GM20000 (cell line): Measurements from ENCODE around the gene RNF168.
"Not testable (repeated sequence)": the region's sequence is repeated elsewhere in the genome, so short reads cannot be mapped to it uniquely, and the experiment has no call there.

Experiments
- DNase-seq: peaks from one replicate; pipeline ENCODE4 v3.0.0; 2012; ENCODE audit warnings: low spot score
- TF ChIP-seq, protein P1 (sequence below): IDR thresholded peaks from 2 replicates; pipeline ENCODE4 v1.5.1; 2012; ENCODE audit warnings: mild to moderate bottlenecking, control low read depth; ENCODE audit errors: extremely low read depth, missing control alignments

The RNF168 gene

DNA sequence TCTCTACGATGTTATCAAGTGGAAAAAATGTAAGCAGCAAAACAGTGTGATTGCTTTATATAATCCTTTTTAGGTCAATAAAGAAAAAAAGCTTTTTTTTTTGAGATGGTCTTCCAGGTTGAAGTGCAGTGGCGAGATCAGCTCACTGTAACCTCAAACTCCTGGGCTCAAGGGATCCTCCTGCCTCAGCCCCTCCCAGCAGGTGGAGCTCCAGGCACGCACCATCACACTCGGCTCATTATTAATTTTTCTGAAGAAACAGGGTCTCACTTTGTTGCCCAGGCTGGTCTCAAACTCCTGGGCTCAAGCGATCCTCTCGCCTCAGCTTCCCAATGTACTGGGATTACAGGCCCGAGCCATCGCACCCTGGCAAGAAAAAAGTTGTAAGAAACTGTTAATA is 17.3 kb downstream of the RNF168 start:
- TF ChIP-seq, protein P1, sequence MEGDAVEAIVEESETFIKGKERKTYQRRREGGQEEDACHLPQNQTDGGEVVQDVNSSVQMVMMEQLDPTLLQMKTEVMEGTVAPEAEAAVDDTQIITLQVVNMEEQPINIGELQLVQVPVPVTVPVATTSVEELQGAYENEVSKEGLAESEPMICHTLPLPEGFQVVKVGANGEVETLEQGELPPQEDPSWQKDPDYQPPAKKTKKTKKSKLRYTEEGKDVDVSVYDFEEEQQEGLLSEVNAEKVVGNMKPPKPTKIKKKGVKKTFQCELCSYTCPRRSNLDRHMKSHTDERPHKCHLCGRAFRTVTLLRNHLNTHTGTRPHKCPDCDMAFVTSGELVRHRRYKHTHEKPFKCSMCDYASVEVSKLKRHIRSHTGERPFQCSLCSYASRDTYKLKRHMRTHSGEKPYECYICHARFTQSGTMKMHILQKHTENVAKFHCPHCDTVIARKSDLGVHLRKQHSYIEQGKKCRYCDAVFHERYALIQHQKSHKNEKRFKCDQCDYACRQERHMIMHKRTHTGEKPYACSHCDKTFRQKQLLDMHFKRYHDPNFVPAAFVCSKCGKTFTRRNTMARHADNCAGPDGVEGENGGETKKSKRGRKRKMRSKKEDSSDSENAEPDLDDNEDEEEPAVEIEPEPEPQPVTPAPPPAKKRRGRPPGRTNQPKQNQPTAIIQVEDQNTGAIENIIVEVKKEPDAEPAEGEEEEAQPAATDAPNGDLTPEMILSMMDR = peak; percentile 32
- DNase-seq = no peak

DNA sequence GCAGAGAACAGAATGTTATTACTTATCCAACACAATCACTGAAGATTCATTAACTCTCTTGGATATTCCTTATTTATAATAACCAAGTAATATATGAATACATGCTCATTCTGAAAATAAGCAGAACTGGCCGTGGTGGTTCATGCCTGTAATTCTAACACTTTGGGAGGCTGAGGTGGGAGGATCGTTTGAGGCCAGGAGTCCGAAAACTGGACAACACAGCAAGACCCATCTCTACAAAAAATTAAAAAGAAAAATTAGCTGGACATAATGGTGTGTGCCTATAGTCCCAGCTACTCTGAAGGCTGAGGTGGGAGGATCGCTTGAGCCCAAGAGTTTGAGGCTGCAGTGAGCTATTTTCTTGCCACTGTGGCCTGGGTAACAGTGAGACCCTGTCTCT is 25.9 kb downstream of the RNF168 start:
- DNase-seq = no peak
- TF ChIP-seq, protein P1 = no peak

- no peak for DNase-seq
- TF ChIP-seq, protein P1 = no peak
Measured at GRCh38 chr3:196472286-196472685, 31.3 kb downstream of the RNF168 start.

- DNase-seq = no peak
- TF ChIP-seq, protein P1 = no peak
Measured at GRCh38 chr3:196471551-196471950, 32.0 kb downstream of the RNF168 start.

DNA sequence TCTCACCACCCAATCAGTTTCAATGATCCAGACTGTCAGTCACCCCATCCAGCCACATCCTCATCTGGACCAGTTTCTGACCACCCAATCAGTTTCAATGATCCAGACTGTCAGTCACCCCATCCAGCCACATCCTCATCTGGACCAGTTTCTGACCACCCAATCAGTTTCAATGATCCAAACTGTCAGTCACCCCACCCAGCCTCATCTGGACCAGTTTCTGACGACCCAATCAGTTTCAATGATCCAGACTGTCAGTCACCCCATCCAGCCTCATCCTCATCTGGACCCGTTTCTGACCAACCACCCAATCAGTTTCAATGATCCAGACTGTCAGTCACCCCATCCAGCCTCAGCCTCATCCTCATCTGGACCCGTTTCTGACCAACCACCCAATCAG is 33.4 kb downstream of the RNF168 start:
- not testable (repeated sequence) for DNase-seq

GRCh38 chr3:196463804-196464203 is 39.8 kb downstream of the RNF168 start:
- TF ChIP-seq, protein P1 = no peak
- no peak for DNase-seq

DNA sequence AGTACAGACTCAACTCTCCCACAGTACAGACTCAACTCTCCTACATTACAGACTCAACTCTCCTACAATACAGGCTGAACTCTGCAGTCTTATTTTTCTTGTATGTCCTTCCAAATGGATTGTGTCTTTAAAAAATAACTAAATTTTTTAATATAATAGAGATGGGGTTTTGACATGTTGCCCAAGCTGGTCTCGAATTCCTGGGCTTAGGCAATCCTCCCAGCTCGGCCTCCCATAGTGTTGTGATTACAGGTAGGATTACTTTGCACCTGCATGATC is 40.2 kb downstream of the RNF168 start:
- no peak for DNase-seq
- TF ChIP-seq, protein P1 = no peak

GRCh38 chr3:196462680-196463477 is 40.7 kb downstream of the RNF168 start:
- peak; percentile 18 for DNase-seq

- TF ChIP-seq, protein P1 = no peak
- no peak for DNase-seq
Measured at GRCh38 chr3:196458063-196458462, 45.5 kb downstream of the RNF168 start.

DNA sequence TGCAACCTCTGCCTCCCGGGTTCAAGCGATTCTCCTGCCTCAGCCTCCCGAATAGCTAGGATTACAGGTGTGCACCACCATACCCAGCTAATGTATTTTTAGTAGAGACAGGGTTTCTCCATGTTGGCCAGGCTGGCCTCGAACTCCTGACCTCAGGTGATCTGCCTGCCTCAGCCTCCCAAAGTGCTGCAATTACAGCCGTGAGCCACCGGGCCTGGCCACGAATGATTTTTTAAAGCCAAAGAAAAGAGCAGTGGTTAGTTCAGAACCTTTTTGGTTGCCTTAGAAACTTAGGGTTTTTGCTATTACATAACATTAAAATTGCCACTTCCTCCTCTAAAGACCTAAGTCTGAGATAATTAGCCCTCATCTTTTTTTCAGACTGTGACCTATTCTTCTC is 46.1 kb downstream of the RNF168 start:
- DNase-seq = peak; percentile 40
